MG63 (cell line): ENCODE measurements around the gene MCFD2. TPM values are rescaled to one million over a fixed set of nuclear protein-coding genes. Genes with fewer than 3 reads are reported as not detected.

Experiments
- DNase-seq: peaks from one replicate; pipeline ENCODE4 v3.0.0-alpha.2; 2020
- H3K27me3 ChIP-seq: fragments of 250-450 bp; sonication (Bioruptor Pico); 2 replicates; pipeline ENCODE4 v1.5.1; 2020; ENCODE audit warnings: mild to moderate bottlenecking, moderate library complexity
- H3K36me3 ChIP-seq: fragments of 250-450 bp; sonication (Bioruptor Pico); 2 replicates; pipeline ENCODE4 v1.5.1; 2020; ENCODE audit warnings: mild to moderate bottlenecking, moderate library complexity
- H3K4me3 ChIP-seq: fragments of 250-450 bp; sonication (Bioruptor Pico); 2 replicates; pipeline ENCODE4 v1.5.1; 2020; ENCODE audit warnings: mild to moderate bottlenecking, moderate library complexity
- H3K9me3 ChIP-seq: fragments of 250-450 bp; sonication (Bioruptor Pico); 2 replicates; pipeline ENCODE4 v1.5.1; 2020; ENCODE audit warnings: mild to moderate bottlenecking, moderate library complexity
- total RNA-seq: library from RNA; depleted of rRNA; stranded (reverse); fragments of >200 nt; shearing (Covaris generic); gene quantifications from 2 replicates; pipeline ENCODE4 v1.2.3, GENCODE V29; 2014; ENCODE audit warnings: low replicate concordance

Gene MCFD2
- total RNA-seq, 1 experiment from 2014 or later: 165 TPM

DNA sequence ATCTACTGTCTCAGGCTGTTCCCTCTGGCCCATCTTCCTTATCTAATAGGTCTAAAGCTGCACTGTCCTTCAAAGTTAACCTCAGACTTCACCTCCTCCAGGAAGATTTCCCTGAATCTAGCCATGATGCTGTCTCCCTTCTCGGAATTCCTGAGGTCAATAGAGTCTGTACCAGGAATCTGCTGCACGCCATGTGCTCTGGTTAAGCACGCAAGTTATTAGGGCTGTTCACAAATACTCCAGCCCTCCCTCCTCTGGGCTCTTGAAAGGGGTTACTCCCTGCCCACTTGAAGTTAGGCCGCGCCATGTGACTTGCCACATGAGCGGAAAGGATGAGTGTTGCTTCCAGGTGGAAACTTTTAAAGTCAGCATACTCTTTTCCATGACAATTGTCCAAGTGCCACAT, 43.6 kb downstream of the MCFD2 start:
- Histone ChIP-seq H3K9me3 (peaks cover 5% of the 10 kb centered on the region), H3K36me3 (no peaks in the 10 kb centered on the region), H3K27me3 (no peaks in the 10 kb centered on the region), H3K4me3 (no peak overlapping the region)
- no peak for DNase-seq

DNA sequence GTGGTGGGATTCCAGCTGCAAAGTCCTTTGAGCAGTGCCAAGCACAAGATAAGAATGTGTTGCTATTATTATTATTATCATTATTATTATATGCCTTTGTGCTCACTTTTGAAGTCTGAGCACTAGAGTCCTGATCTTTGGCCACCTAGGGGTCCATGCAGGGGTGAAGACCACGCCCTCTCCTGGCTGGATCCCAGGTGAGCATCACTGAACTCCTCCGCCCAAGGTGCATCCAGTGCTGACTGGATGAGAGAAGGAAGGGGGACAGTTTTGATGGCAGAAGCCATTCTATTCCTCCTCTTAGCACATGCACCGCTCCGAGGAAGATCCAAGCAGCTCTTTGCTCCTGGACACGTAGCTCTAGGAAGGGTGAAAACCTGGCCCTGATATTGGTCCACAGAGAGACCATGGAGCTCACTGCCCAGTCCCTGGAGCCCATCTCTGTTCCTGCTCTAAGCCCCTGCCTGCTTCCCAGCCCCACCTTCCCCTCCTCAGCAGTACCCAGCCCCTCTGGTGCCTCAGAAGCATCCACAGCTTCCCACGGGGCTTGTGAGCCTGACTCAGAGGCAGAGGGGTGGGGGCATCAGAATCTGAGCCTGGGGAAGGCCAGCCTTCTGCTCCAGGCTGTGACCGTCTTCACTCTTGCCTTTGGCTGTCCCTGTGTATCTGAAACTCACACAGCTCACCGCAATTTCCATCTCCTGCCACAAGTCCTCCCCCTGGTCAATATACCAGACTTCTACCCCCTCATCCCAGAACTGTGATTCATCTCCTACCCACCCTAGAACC, 45.4 kb downstream of the MCFD2 start:
- Histone ChIP-seq H3K36me3 (no peaks in the 10 kb centered on the region), H3K4me3 (no peak overlapping the region), H3K9me3 (peaks cover 6% of the 10 kb centered on the region), H3K27me3 (no peaks in the 10 kb centered on the region)
- DNase-seq: no peak

DNA sequence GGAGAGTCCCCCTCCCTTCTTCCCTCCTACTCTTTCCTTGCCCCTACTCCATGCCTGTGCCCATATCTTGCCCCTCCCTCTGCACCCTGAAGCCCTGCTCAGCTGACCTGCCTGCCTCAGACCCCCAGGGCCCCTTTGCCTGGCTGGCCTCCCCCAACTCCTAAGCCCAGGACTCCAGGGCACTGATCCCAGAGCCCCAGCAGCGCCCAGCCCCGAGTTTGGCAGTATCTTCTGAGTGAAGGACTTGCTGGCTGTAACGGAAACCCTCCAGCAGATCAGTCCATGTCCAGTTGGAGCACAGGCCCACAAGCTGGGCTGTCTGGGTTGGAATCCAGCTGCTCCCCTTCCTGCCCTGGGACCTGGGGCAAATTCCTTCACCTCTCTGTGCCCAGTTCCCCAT, 46.0 kb downstream of the MCFD2 start:
- no peaks in the 10 kb centered on the region for H3K36me3 ChIP-seq
- no peak for DNase-seq
- peaks cover 12% of the 10 kb centered on the region for H3K9me3 ChIP-seq
- no peak overlapping the region for H3K4me3 ChIP-seq
- H3K27me3 ChIP-seq: no peaks in the 10 kb centered on the region

DNA sequence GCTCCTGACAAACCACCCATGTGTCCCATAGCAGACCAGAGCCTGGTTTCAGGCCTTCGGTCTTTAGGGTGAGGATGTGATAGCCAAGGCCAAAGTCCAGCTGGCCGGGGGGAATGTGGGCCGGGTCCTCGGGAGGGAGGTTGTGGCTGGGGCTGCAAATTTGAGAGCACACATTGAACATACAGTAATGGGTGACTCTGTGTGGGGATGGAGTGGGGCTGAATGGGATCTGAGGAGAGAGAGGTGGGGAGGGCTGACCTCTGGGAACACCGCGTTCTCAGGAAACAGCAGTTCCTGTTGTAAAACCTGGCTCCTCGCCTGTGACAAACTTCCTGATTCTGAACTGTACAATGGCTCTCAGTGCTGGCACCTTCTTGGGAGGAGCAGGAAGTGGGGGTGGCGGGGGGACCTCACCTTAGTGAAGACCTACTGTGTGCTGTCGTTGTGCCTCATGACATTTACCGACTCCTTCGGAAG, 48.8 kb downstream of the MCFD2 start:
- H3K36me3 ChIP-seq: no peaks in the 10 kb centered on the region
- H3K27me3 ChIP-seq: no peaks in the 10 kb centered on the region
- DNase-seq: no peak
- H3K4me3 ChIP-seq: no peak overlapping the region
- H3K9me3 ChIP-seq: peaks cover 9% of the 10 kb centered on the region

DNA sequence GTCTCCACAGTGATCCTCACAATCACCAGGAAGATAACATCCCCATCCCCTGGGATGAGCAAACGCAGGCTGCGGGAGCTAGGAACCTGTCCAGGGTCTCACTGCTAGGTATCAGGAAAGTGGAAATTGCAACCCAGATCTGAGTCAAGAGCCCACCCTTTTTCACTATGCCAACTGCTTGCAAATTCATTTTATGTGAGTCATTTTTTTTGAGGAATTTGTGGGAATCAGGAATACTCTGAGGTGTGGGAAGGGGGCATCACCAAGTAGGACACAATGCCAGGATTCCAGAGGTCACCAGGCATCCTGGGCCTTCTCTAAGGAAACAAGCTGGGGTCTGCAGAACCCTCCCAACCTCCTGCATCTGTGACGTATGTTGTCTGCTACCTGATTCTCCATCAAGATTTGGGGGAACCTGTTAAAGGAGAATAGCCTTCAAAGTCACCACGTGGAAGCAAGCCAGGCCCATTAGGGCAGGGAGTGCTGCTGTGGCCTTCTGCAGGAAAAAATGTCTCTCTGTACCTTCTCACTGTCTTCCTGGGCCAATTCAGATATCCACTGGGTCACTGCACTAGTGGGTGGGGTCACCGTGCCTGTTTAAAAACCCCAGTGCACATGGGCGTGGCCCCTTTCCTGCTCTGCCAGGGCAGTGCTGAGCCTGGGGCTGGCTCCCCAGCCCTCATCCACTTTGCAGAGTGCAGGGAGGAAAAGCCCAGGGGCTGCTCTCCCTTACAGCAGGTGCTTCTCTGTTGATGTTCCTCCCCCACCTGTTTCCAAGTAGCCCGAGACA, 50.2 kb downstream of the MCFD2 start:
- Histone ChIP-seq H3K36me3 (no peaks in the 10 kb centered on the region), H3K4me3 (no peak overlapping the region), H3K27me3 (no peaks in the 10 kb centered on the region), H3K9me3 (peaks cover 9% of the 10 kb centered on the region)
- DNase-seq: no peak

DNA sequence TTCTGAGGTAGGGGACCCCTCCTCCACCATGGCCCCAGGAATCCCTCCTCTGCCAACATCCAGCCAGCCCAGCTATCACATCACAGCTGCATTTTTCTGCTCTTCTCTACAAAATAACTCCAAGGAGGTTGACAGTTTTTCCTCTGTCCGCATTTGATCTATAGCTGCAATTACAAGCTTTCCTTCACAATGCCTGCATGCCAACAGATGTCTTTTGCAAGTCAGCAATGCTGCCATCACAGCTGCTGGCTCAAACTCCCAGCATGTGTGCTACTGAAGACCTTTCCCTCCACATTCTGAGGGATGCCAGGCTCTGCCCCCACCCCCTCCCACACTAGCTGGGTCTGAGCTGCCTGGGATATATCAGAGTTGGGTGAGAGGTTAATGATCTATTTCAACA, 51.7 kb downstream of the MCFD2 start:
- H3K27me3 ChIP-seq: no peaks in the 10 kb centered on the region

DNA sequence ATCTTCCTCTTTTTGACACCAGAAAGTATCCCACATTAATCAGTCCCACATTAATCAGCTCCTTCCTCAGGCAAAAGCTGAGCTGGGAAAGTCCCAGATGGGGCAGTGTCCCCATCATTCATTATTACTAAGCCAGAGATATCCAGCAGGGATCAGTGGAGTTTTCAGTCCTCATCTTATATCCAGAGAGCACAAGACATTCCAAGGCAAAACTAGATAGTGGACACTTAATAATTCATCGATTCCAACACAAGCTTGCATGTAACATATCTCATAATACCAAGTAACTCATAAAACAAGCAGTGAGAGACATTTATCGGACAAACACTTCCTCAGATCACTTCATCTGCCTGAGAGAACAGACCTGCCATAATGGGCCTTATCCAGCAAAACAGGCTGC, 53.1 kb downstream of the MCFD2 start:
- DNase-seq: no peak

More for the DNA sequence above, 51.7 kb downstream of the MCFD2 start:
- DNase-seq: no peak
- H3K4me3 ChIP-seq: no peak overlapping the region
- no peaks in the 10 kb centered on the region for H3K36me3 ChIP-seq
- peaks cover 9% of the 10 kb centered on the region for H3K9me3 ChIP-seq

DNA sequence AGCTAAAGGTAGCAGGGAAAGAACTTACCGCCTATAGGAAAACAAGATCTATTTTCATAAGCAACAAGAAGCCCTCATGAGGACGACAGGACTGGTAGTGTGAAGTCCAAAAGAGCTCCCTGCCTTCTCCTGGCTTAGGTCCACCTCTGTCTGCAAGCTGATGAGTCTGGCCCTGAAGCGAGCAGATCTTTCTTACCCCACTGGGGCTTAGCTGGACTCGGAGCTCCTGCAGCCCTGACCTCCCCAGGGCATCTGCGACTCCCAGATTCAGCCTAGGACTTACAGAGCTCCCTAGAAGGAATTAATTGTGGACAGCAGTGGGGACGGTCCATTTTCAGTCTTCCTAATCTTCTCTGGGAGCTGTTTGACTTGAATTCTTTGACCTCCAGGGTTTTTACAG, 53.7 kb downstream of the MCFD2 start:
- no peaks in the 10 kb centered on the region for H3K27me3 ChIP-seq
- H3K36me3 ChIP-seq: no peaks in the 10 kb centered on the region
- no peak overlapping the region for H3K4me3 ChIP-seq
- no peak for DNase-seq
- H3K9me3 ChIP-seq: peaks cover 9% of the 10 kb centered on the region

More for the DNA sequence above, 53.1 kb downstream of the MCFD2 start:
- no peaks in the 10 kb centered on the region for H3K36me3 ChIP-seq
- peaks cover 9% of the 10 kb centered on the region for H3K9me3 ChIP-seq
- H3K4me3 ChIP-seq: no peak overlapping the region
- H3K27me3 ChIP-seq: no peaks in the 10 kb centered on the region

DNA sequence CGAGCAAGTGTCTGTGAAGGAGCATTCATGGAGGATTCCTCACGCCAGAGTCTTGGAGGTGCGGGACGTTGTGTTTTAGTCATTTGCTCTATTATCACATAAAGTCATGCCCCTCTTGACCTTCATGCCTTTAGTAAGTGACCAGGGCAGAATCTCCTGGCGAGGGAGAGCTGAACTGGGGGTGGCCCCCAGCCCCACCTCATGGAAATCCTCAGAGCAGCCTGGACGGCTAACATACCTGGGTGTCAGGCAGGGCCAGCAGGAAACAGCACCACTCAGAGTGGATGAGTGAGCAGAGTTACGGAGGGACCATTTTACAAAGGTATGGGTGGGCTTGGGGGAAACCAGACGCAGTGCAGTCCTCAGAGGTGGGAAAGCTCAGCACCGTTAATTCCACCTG, 56.1 kb downstream of the MCFD2 start:
- peaks cover under 1% of the 10 kb centered on the region; the same call in 1 of the 2 replicates for H3K9me3 ChIP-seq
- no peak for DNase-seq
- no peaks in the 10 kb centered on the region for H3K27me3 ChIP-seq
- H3K4me3 ChIP-seq: no peak overlapping the region
- no peaks in the 10 kb centered on the region; the same call in 1 of the 2 replicates for H3K36me3 ChIP-seq

DNA sequence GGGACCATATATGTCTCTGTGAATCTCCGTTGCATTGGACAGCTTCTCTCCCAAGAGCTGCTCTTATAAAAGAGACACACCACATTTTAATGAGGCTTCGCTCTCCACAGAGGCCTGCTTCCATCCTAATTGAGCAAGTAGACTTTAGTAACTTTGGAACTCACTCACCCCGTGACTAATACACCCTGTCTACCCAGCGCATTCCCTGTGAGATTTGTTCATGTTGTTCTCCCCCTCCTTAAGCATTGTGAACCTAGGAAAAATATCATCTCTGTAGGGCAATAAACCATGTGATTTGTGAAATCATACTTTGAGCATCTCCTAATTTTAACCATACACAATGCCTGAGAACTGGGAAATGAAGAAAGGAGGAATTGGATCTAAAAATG, 56.9 kb downstream of the MCFD2 start:
- H3K4me3 ChIP-seq: no peak overlapping the region
- no peaks in the 10 kb centered on the region; the same call in 1 of the 2 replicates for H3K36me3 ChIP-seq
- DNase-seq: peak; percentile 27
- peaks cover 6% of the 10 kb centered on the region; the same call in 1 of the 2 replicates for H3K9me3 ChIP-seq
- H3K27me3 ChIP-seq: no peaks in the 10 kb centered on the region

DNA sequence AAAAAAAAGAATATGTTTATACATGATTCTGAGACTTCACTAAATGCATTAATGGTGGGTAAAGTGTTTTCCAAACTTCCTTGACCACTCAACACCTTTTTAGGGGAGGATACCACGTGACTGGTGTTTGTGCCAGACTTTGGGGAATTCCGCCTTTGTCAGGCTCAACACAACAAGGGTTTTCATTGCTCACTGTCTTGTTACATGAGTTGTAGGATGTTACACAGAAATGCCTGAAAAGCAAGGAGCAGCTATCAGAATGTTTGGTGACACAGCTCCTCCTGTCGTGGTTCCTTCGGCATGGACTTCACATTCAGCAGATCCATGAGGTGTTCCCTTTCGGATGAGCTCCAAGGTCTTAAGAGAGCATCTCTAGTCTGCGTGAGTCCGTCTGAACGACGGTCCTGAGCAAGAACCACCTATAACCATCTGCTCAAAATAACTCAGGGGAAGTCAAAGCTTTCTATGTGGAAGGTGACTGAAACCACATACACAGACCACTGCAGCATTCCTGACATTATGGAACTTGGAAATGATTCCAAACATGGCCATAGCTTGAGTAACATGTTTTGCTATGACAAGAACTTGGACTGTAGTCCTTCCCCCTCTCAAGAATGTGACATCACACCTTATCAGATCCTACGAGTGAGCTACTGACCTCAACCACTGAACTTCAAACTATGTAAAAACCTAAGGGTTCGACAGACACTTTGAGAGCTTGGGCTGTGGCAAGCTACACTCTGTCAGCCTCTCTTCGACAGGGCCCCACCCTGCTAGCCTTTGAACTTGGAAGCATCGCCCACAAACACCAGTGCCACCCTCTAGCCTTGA, 57.5 kb downstream of the MCFD2 start:
- H3K36me3 ChIP-seq: no peaks in the 10 kb centered on the region; the same call in 1 of the 2 replicates
- no peak for DNase-seq
- no peaks in the 10 kb centered on the region for H3K27me3 ChIP-seq
- no peak overlapping the region for H3K4me3 ChIP-seq
- H3K9me3 ChIP-seq: peaks cover 10% of the 10 kb centered on the region; the same call in 1 of the 2 replicates

DNA sequence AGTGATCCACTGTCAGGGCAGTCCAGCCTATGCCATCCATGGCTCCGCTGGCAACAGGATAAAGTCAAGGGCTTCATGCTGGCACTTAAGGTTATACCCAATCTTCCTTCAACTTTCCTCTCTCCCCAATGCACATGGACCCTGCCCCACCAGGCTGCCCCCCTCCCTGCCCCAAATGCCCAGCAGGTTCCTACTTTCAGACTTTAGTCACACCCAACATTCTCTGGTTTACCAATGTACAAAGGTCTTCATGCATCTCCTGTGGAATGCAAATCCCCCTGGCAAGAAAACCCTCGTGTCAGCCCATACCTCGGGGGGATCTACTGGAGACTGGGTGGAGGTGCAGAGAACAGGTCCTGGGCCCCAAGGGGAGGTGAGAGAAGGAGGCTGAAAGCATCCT, 59.3 kb downstream of the MCFD2 start:
- no peaks in the 10 kb centered on the region; the same call in 1 of the 2 replicates for H3K36me3 ChIP-seq
- peaks cover 10% of the 10 kb centered on the region; the same call in 1 of the 2 replicates for H3K9me3 ChIP-seq
- no peaks in the 10 kb centered on the region for H3K27me3 ChIP-seq
- no peak overlapping the region for H3K4me3 ChIP-seq
- DNase-seq: no peak

DNA sequence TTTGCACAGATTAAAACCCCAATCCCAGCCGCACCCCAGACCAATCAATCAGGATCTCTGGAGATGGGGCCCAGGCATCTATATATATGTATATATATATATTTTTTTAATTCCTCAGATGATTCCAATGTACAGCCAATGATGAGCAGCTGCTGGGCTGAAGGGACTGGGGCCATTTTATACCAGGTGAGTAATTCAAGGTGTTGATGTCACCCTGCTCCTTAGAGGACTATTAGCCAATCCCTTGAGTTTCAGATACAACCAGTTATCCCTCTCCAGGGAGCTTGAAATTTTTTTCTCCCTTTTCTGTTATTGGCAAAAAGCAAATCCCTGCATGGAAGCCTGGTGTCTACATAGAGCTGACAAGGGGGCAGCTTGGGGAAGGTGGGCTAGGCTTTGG, 59.8 kb downstream of the MCFD2 start:
- DNase-seq: no peak
- Histone ChIP-seq H3K4me3 (no peak overlapping the region), H3K9me3 (peaks cover 10% of the 10 kb centered on the region; the same call in 1 of the 2 replicates), H3K36me3 (no peaks in the 10 kb centered on the region; the same call in 1 of the 2 replicates), H3K27me3 (no peaks in the 10 kb centered on the region)

DNA sequence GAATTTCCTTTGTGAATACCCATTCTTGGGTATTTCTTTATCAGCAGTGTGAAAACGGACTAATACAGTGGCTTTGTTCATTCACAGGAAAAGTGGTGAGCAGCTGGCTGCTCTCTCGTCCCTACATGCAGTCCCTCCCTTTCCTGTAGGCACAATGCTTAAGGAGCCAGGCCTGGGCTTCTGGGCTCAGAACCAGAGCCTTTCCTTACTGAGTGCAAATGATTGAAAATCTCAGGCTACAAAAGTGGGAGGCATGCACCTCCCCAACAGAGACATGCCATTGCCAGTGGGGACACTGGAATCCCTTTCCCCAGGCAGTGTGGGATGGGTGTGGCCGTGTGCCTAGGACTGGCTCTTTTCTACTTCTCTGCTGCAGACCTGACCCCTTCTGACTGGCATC, 61.3 kb downstream of the MCFD2 start:
- no peak for DNase-seq
- H3K9me3 ChIP-seq: peaks cover 10% of the 10 kb centered on the region; the same call in 1 of the 2 replicates
- H3K27me3 ChIP-seq: no peaks in the 10 kb centered on the region

DNA sequence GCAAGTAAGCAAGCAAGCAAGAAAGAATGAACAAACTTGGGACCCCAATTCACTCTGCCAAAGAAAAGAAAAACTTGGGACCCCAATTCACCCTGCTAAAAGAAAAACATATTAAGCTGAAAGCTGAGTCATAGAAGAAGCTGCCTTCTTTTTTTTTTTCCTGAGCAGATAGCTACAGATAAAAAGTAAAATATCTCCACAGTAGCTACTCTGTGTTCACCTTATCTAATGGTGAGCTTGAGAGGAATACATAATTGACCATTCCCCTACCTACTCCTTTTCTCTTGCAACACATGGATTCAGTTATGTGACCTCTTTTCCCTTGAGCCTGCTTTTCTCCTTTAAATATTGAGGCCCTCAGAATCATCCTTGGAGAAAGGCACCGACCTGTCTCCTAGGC, 63.0 kb downstream of the MCFD2 start:
- Histone ChIP-seq H3K36me3 (no peaks in the 10 kb centered on the region; the same call in 1 of the 2 replicates), H3K27me3 (no peaks in the 10 kb centered on the region), H3K9me3 (peaks cover 10% of the 10 kb centered on the region; the same call in 1 of the 2 replicates), H3K4me3 (no peak overlapping the region)
- no peak for DNase-seq

More for the DNA sequence above, 61.3 kb downstream of the MCFD2 start:
- no peaks in the 10 kb centered on the region; the same call in 1 of the 2 replicates for H3K36me3 ChIP-seq
- H3K4me3 ChIP-seq: no peak overlapping the region

DNA sequence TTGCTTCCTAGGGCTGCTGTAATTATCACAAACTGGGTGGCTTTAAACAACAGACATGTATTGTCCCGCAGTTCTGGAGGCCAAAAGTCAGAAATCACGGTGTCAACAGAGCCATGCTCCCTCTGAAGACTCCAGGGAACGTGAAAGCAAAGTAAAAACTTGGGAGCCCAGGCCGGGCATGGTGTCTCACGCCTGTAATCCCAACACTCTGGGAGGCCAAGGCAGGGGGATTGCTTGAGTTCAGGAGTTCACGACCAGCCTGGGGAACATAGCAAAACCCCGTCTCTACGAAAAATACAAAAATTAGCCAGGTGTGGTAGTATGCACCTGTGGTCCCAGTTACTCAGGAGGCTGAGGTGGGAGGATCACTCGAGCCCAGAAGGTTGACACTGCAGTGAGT, 63.5 kb downstream of the MCFD2 start:
- H3K9me3 ChIP-seq: peaks cover 10% of the 10 kb centered on the region; the same call in 1 of the 2 replicates
- no peak for DNase-seq
- no peaks in the 10 kb centered on the region for H3K27me3 ChIP-seq
- H3K4me3 ChIP-seq: no peak overlapping the region
- no peaks in the 10 kb centered on the region; the same call in 1 of the 2 replicates for H3K36me3 ChIP-seq
